ENCODE data around the gene PLCB2.

DNA sequence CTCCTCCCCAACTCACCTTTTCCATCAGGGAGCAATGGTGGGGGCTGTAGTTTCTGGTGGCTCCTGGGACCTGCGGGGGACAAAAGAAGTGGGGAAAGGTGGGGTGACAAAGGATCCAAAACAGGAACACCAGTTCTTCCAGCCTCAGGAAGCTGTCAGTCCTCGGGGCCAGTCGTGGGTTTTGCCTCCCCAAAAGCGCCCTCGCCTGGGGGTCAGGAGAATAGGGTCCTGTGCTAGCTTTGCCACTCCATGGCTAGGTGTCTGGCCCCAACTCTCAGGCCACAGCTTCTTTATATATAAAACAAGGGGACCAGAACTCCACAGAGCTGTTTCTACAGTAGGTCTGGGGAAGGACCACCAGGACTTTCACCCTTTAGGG, 29.0 kb upstream of the PLCB2 start:
- TF ChIP-seq POLR2A (IDR thresholded peaks at IDR 0.05), result no peak
- TF ChIP-seq, protein P1, sequence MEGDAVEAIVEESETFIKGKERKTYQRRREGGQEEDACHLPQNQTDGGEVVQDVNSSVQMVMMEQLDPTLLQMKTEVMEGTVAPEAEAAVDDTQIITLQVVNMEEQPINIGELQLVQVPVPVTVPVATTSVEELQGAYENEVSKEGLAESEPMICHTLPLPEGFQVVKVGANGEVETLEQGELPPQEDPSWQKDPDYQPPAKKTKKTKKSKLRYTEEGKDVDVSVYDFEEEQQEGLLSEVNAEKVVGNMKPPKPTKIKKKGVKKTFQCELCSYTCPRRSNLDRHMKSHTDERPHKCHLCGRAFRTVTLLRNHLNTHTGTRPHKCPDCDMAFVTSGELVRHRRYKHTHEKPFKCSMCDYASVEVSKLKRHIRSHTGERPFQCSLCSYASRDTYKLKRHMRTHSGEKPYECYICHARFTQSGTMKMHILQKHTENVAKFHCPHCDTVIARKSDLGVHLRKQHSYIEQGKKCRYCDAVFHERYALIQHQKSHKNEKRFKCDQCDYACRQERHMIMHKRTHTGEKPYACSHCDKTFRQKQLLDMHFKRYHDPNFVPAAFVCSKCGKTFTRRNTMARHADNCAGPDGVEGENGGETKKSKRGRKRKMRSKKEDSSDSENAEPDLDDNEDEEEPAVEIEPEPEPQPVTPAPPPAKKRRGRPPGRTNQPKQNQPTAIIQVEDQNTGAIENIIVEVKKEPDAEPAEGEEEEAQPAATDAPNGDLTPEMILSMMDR (IDR thresholded peaks at IDR 0.05), result no peak

Data from thyroid gland (tissue), 4 donors.